ENCODE results near the gene DNHD1. TPM values are rescaled to one million over a fixed set of nuclear protein-coding genes. Genes with fewer than 3 reads are reported as not detected.

Gene DNHD1
- total RNA-seq, 5 donors from 2014 or later (not counting 1 experiment from before 2014, with no cell fraction given), result 44.1 to 52.0 (median 47.8) TPM

DNA sequence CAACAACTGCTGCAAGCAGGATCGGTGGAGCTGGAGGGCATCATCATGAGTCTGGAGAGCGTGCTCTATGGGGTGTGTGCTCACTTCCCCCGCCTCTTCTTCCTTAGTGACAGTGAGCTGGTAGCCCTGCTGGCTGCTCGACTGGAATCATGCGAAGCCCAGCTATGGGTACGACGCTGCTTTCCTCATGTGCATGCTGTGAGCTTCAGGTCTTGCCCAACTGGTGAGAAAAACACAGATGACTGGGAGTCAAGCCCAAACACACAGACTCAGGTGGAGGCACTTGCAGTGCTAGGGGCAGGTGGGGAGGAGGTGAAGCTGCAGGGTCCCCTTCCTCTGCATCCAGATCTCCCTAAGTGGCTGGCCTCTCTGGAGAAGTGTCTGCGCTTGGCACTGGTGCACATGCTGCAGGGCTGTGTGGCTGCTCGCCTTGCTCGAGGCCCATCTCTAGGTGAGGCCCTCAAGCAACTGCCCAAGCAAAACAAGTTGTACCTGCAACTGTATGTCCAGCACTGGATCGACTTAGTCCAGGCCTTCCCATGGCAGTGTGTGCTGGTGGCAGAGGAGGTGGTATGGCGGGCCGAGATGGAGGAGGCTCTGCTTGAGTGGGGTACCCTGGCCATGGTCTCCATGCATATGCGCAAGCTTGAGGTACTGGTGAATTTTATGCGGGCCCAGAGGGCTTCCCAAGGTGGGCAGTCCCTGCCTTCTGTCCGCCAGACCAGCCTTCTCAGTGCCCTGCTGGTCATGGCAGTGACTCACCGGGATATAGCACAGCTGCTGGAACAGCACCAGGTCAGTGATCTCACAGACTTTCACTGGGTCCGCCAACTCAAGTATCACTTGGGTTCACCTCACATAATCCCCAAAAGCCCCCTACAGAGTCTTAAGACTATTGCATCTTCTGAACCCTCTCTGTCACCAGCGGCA is 48.1 kb downstream of the DNHD1 start:
- Histone ChIP-seq H3K4me3 (ENCODE audit: control insufficient read depth in 1 of 2, extremely low read depth in 1 of 2, low read length in 1 of 2) (no peak overlapping the region), H3K27ac (ENCODE audit: low read length) (no peak overlapping the region), H3K36me3 (ENCODE audit: control insufficient read depth in 2 of 2, extremely low read depth in 1 of 2, insufficient read depth in 1 of 2, low read length in 1 of 2) (peaks cover 8 to 18% of the 10 kb centered on the region in 2 donors), H3K9me3 (no peaks in the 10 kb centered on the region), H3K27me3 (replicated peaks in 1 of 2; ENCODE audit: control insufficient read depth in 2 of 2, extremely low read depth in 1 of 2, insufficient read depth in 2 of 2, low read length in 1 of 2) (no peaks in the 10 kb centered on the region), H3K4me1 (ENCODE audit: control insufficient read depth in 1 of 2, extremely low read depth in 1 of 2, insufficient read depth in 2 of 2, low read length in 2 of 2) (no peaks in the 10 kb centered on the region)
- peaks cover 0 to 6% (median 0%) of the 10 kb centered on the region in 3 donors for H3K4me1 Mint-ChIP-seq
- ChIA-PET CTCF (interaction anchor here in 1 of 2 donors (0.6 to 0.7 kb wide), 2 partner anchors 25 to 126 kb away, joined by 3 read pairs; no protein-coding TSS in a partner anchor), POLR2A (interaction anchor here in 1 of 2 donors (0.6 kb wide), 1 partner anchor 1975 kb away, joined by 3 read pairs; no protein-coding TSS in a partner anchor)
- 98% methylated on average over 14 of the region's 19 CpGs for WGBS (ENCODE audit: insufficient coverage)
- DNase-seq (no peak), ATAC-seq (replicated peaks in 1 of 4) (no peak)
- H3K36me3 Mint-ChIP-seq, result peaks cover 26% of the 10 kb centered on the region
- H3K27me3 Mint-ChIP-seq, result no peaks in the 10 kb centered on the region
- H3K27ac Mint-ChIP-seq, result no peak overlapping the region
- H3K4me3 Mint-ChIP-seq, result no peak overlapping the region
- no peaks in the 10 kb centered on the region for H3K9me3 Mint-ChIP-seq

DNA sequence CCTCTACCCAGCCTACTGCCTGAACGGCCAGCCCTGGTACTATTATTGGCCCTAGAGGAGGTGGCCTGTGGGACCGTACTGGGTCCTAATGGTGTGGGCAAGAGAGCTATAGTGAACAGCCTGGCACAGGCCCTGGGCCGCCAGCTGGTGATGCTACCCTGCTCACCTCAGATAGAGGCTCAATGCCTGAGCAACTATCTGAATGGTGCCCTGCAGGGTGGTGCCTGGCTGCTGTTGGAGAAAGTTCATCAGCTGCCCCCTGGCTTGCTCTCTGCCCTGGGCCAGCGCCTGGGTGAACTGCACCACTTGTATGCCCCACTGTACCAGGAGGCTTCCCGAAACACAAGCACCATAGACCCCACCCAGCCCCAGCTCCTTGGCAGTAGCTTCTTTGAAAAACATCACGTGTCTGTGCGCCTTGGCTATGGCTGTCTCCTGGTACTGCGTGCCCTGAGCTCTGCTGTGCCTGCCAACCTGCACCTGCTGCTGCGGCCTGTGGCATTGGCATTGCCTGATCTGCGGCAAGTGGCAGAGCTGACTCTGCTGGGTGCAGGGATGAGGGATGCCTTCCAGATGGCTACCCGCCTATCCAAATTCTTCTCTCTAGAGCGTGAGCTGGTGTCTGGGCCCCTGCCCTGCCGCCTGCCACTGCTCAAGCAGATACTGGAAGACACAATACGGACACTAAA is 49.0 kb downstream of the DNHD1 start:
- peaks cover 8 to 15% of the 10 kb centered on the region in 2 donors for H3K36me3 ChIP-seq (ENCODE audit: control insufficient read depth in 2 of 2, extremely low read depth in 1 of 2, insufficient read depth in 1 of 2, low read length in 1 of 2)
- H3K27ac ChIP-seq (ENCODE audit: low read length), result no peak overlapping the region
- DNase-seq, result no peak
- H3K4me3 ChIP-seq (ENCODE audit: control insufficient read depth in 1 of 2, extremely low read depth in 1 of 2, low read length in 1 of 2), result no peak overlapping the region
- H3K9me3 ChIP-seq, result no peaks in the 10 kb centered on the region
- Mint-ChIP-seq H3K9me3 (no peaks in the 10 kb centered on the region), H3K4me1 (peaks cover 0 to 6% (median 1%) of the 10 kb centered on the region in 3 donors), H3K27ac (no peak overlapping the region), H3K27me3 (no peaks in the 10 kb centered on the region), H3K4me3 (no peak overlapping the region), H3K36me3 (peaks cover 23% of the 10 kb centered on the region)
- ChIA-PET POLR2A (interaction anchor here in 1 of 2 donors (0.6 kb wide), 1 partner anchor 1975 kb away, joined by 3 read pairs; no protein-coding TSS in a partner anchor), CTCF (interaction anchor here in 1 of 2 donors (0.7 kb wide), 1 partner anchor 24 kb away, joined by 3 read pairs; no protein-coding TSS in a partner anchor)
- no peak for ATAC-seq (replicated peaks in 1 of 4)
- WGBS (ENCODE audit: insufficient coverage), result 97% methylated on average over 13 of the region's 14 CpGs
- H3K27me3 ChIP-seq (replicated peaks in 1 of 2; ENCODE audit: control insufficient read depth in 2 of 2, extremely low read depth in 1 of 2, insufficient read depth in 2 of 2, low read length in 1 of 2), result no peaks in the 10 kb centered on the region
- no peaks in the 10 kb centered on the region for H3K4me1 ChIP-seq (ENCODE audit: control insufficient read depth in 1 of 2, extremely low read depth in 1 of 2, insufficient read depth in 2 of 2, low read length in 2 of 2)

DNA sequence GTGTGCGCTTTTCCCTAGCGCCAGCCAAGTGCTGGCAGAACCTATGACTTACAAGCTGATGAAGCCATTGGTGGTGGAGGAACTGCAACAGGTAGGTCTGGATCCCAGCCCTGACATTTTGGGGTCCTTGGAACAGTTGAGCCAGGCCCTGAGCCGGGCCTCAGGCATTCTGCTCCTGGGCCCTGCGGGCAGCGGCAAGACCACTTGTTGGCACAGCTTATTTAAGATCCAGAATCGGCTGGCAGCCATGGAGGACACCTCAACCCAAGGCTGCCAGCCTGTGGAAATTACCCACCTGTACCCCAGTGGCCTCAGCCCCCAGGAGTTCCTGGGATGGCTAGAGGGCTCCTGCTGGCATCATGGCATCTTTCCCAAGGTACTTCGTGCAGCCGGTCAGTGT is 49.7 kb downstream of the DNHD1 start:
- Mint-ChIP-seq H3K36me3 (peaks cover 23% of the 10 kb centered on the region), H3K4me3 (no peak overlapping the region), H3K9me3 (no peaks in the 10 kb centered on the region), H3K27ac (no peak overlapping the region), H3K4me1 (peaks cover 0 to 6% (median 5%) of the 10 kb centered on the region in 3 donors), H3K27me3 (no peaks in the 10 kb centered on the region)
- ChIA-PET POLR2A (no interaction called here), CTCF (no interaction called here)
- H3K36me3 ChIP-seq (ENCODE audit: control insufficient read depth in 2 of 2, extremely low read depth in 1 of 2, insufficient read depth in 1 of 2, low read length in 1 of 2), result peaks cover 8 to 15% of the 10 kb centered on the region in 2 donors
- no peaks in the 10 kb centered on the region for H3K27me3 ChIP-seq (replicated peaks in 1 of 2; ENCODE audit: control insufficient read depth in 2 of 2, extremely low read depth in 1 of 2, insufficient read depth in 2 of 2, low read length in 1 of 2)
- no peak for DNase-seq
- H3K4me3 ChIP-seq (ENCODE audit: control insufficient read depth in 1 of 2, extremely low read depth in 1 of 2, low read length in 1 of 2), result no peak overlapping the region
- H3K4me1 ChIP-seq (ENCODE audit: control insufficient read depth in 1 of 2, extremely low read depth in 1 of 2, insufficient read depth in 2 of 2, low read length in 2 of 2), result no peaks in the 10 kb centered on the region
- WGBS (ENCODE audit: insufficient coverage), result 98% methylated on average over 6 of the region's 8 CpGs
- no peak for ATAC-seq (replicated peaks in 1 of 4)
- H3K27ac ChIP-seq (ENCODE audit: low read length), result no peak overlapping the region
- no peaks in the 10 kb centered on the region for H3K9me3 ChIP-seq

DNA sequence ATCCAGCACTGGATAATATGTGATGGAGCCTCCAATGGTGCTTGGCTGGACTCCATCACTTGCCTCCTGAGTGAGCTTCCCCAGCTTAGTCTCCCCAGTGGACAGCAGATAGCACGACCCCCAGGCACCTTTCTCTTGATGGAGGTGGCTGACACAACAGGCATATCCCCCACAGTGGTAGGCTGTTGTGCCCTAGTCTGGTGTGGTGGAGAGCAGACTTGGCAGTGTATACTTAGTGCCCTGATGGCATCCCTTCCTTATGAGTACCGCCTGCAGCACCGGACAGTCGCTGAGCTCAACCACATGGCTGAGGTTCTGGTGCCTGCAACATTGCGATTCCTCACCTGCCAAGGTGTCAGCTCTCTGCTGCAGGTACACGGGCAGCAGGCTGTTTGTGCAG is 50.1 kb downstream of the DNHD1 start:
- Mint-ChIP-seq H3K9me3 (no peaks in the 10 kb centered on the region), H3K27ac (no peak overlapping the region), H3K4me1 (peaks cover 0 to 6% (median 5%) of the 10 kb centered on the region in 3 donors), H3K36me3 (peaks cover 23% of the 10 kb centered on the region), H3K27me3 (no peaks in the 10 kb centered on the region), H3K4me3 (no peak overlapping the region)
- ChIA-PET POLR2A (no interaction called here), CTCF (no interaction called here)
- Histone ChIP-seq H3K36me3 (ENCODE audit: control insufficient read depth in 2 of 2, extremely low read depth in 1 of 2, insufficient read depth in 1 of 2, low read length in 1 of 2) (peaks cover 8 to 15% of the 10 kb centered on the region in 2 donors), H3K27me3 (replicated peaks in 1 of 2; ENCODE audit: control insufficient read depth in 2 of 2, extremely low read depth in 1 of 2, insufficient read depth in 2 of 2, low read length in 1 of 2) (no peaks in the 10 kb centered on the region), H3K27ac (ENCODE audit: low read length) (no peak overlapping the region), H3K4me3 (ENCODE audit: control insufficient read depth in 1 of 2, extremely low read depth in 1 of 2, low read length in 1 of 2) (no peak overlapping the region), H3K9me3 (no peaks in the 10 kb centered on the region), H3K4me1 (ENCODE audit: control insufficient read depth in 1 of 2, extremely low read depth in 1 of 2, insufficient read depth in 2 of 2, low read length in 2 of 2) (no peaks in the 10 kb centered on the region)
- ATAC-seq (replicated peaks in 1 of 4) (no peak), DNase-seq (no peak)
- 100% methylated on average over 5 of the region's 6 CpGs for WGBS (ENCODE audit: insufficient coverage)

DNA sequence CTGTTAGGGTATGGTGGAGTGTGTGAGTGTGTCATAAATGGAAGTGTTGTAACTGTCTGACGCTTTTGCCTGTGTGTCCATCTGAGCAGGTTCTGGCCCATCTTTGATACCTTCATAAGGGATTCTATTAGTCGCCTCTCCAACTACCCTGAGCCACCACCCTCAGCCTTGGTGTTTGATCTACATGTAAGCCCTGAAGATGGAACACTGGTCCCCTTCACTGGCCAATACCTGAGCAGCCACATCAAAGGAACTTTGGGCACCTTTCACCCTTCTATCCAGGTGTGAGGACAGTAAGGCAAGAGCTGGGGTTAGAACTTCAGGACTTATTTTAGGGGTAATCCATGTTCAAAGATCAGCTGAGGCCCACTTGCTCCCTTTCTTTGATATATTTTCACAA is 51.0 kb downstream of the DNHD1 start:
- ChIA-PET POLR2A (interaction anchor here in 1 of 2 donors (0.6 kb wide), 1 partner anchor 13 kb away, joined by 4 read pairs; no protein-coding TSS in a partner anchor), CTCF (no interaction called here)
- Histone ChIP-seq H3K4me1 (ENCODE audit: control insufficient read depth in 1 of 2, extremely low read depth in 1 of 2, insufficient read depth in 2 of 2, low read length in 2 of 2) (no peaks in the 10 kb centered on the region), H3K9me3 (no peaks in the 10 kb centered on the region), H3K27ac (ENCODE audit: low read length) (no peak overlapping the region), H3K4me3 (ENCODE audit: control insufficient read depth in 1 of 2, extremely low read depth in 1 of 2, low read length in 1 of 2) (no peak overlapping the region), H3K27me3 (replicated peaks in 1 of 2; ENCODE audit: control insufficient read depth in 2 of 2, extremely low read depth in 1 of 2, insufficient read depth in 2 of 2, low read length in 1 of 2) (no peaks in the 10 kb centered on the region), H3K36me3 (ENCODE audit: control insufficient read depth in 2 of 2, extremely low read depth in 1 of 2, insufficient read depth in 1 of 2, low read length in 1 of 2) (peaks cover 4 to 15% of the 10 kb centered on the region in 2 donors)
- Mint-ChIP-seq H3K4me3 (no peak overlapping the region), H3K27me3 (no peaks in the 10 kb centered on the region), H3K27ac (no peak overlapping the region), H3K4me1 (peaks cover 0 to 5% (median under 1%) of the 10 kb centered on the region in 3 donors), H3K9me3 (no peaks in the 10 kb centered on the region), H3K36me3 (peaks cover 16% of the 10 kb centered on the region)
- DNase-seq, result no peak
- no CpG with 5 or more reads among the region's 2 CpGs for WGBS (ENCODE audit: insufficient coverage)
- ATAC-seq (replicated peaks in 1 of 4), result no peak

DNA sequence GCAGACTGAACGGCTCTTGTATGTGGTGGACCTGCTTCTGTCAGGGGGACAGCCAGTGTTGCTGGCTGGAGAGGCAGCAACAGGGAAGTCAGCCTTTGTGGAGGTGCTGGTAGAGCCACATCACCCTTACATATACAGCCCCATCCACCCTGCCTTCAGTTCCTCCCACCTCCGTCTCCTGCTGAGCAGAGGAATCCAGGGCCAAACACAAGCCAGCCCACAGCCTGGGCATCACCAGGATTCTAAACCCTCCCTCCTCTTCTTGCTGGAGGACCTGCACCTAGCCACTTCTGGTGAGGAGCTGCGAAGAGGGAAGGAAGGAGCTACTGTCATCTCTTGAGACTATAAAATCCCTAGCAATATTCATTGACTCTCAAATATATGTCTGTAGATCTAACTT is 51.6 kb downstream of the DNHD1 start:
- Mint-ChIP-seq H3K9me3 (no peaks in the 10 kb centered on the region), H3K27ac (no peak overlapping the region), H3K4me3 (no peak overlapping the region), H3K27me3 (no peaks in the 10 kb centered on the region), H3K4me1 (peaks cover 0 to 5% (median 0%) of the 10 kb centered on the region in 3 donors), H3K36me3 (peaks cover 16% of the 10 kb centered on the region)
- DNase-seq (no peak), ATAC-seq (replicated peaks in 1 of 4) (no peak)
- CTCF ChIA-PET, result no interaction called here
- Histone ChIP-seq H3K4me3 (ENCODE audit: control insufficient read depth in 1 of 2, extremely low read depth in 1 of 2, low read length in 1 of 2) (no peak overlapping the region), H3K9me3 (no peaks in the 10 kb centered on the region), H3K4me1 (ENCODE audit: control insufficient read depth in 1 of 2, extremely low read depth in 1 of 2, insufficient read depth in 2 of 2, low read length in 2 of 2) (no peaks in the 10 kb centered on the region), H3K27ac (ENCODE audit: low read length) (no peak overlapping the region), H3K36me3 (ENCODE audit: control insufficient read depth in 2 of 2, extremely low read depth in 1 of 2, insufficient read depth in 1 of 2, low read length in 1 of 2) (peaks cover 4 to 15% of the 10 kb centered on the region in 2 donors), H3K27me3 (replicated peaks in 1 of 2; ENCODE audit: control insufficient read depth in 2 of 2, extremely low read depth in 1 of 2, insufficient read depth in 2 of 2, low read length in 1 of 2) (no peaks in the 10 kb centered on the region)
- POLR2A ChIA-PET, result interaction anchor here in 1 of 2 donors (0.6 kb wide), 1 partner anchor 12 kb away, joined by 4 read pairs; no protein-coding TSS in a partner anchor
- 100% methylated on average over 2 of the region's 3 CpGs for WGBS (ENCODE audit: insufficient coverage)
